Stimulated activated naive CD8-positive, alpha-beta T cell treated with anti-CD3 and anti-CD28 coated beads, Interleukin-15, amount 100 ng/mL, for 72 hours (primary cell): ENCODE measurements around the gene PIK3R6.
A peak's percentile ranks its signal among the peaks of the same experiment; 100 is the strongest.
"Not testable (repeated sequence)": the region's sequence is repeated elsewhere in the genome, so short reads cannot be mapped to it uniquely, and the experiment has no call there.

Experiments
- ATAC-seq: fragments of 150-1000 bp; cut with Tn5 transposase; 2 replicates; pipeline ENCODE4 v1.10.0; 2021; ENCODE audit warnings: mild to moderate bottlenecking, moderate library complexity
- DNase-seq, 2 donors: peaks; one replicate each; pipeline ENCODE4 v3.0.0; 2021 to 2022
- H3K27ac Mint-ChIP-seq, 2 donors: one replicate each; pipeline ENCODE4 v1.8.0; 2022; ENCODE audit warnings: mild to moderate bottlenecking in 2 of 2, mixed read lengths in 2 of 2, moderate library complexity in 2 of 2
- H3K27me3 Mint-ChIP-seq: one replicate; pipeline ENCODE4 v1.8.0; 2022; ENCODE audit warnings: mixed read lengths
- H3K4me1 Mint-ChIP-seq: one replicate; pipeline ENCODE4 v1.8.0; 2022; ENCODE audit warnings: mild to moderate bottlenecking, mixed read lengths
- H3K4me3 Mint-ChIP-seq, 2 donors: one replicate each; pipeline ENCODE4 v1.8.0; 2022; ENCODE audit warnings: mild to moderate bottlenecking in 2 of 2, mixed read lengths in 2 of 2, moderate library complexity in 1 of 2
- H3K9me3 Mint-ChIP-seq, 2 donors: one replicate each; pipeline ENCODE4 v1.8.0; 2022; ENCODE audit warnings: mixed read lengths in 2 of 2

PIK3R6 gene

GRCh38 chr17:8885967-8886684, 18.7 kb upstream of the PIK3R6 start:
- Mint-ChIP-seq H3K27me3 (no peaks in the 10 kb centered on the region), H3K9me3 (no peaks in the 10 kb centered on the region), H3K27ac (peak overlapping the region; percentile 10 to 26), H3K4me1 (peaks cover 19% of the 10 kb centered on the region), H3K4me3 (no peak overlapping the region)
- DNase-seq (no peak), ATAC-seq (peak; percentile 25)

DNA sequence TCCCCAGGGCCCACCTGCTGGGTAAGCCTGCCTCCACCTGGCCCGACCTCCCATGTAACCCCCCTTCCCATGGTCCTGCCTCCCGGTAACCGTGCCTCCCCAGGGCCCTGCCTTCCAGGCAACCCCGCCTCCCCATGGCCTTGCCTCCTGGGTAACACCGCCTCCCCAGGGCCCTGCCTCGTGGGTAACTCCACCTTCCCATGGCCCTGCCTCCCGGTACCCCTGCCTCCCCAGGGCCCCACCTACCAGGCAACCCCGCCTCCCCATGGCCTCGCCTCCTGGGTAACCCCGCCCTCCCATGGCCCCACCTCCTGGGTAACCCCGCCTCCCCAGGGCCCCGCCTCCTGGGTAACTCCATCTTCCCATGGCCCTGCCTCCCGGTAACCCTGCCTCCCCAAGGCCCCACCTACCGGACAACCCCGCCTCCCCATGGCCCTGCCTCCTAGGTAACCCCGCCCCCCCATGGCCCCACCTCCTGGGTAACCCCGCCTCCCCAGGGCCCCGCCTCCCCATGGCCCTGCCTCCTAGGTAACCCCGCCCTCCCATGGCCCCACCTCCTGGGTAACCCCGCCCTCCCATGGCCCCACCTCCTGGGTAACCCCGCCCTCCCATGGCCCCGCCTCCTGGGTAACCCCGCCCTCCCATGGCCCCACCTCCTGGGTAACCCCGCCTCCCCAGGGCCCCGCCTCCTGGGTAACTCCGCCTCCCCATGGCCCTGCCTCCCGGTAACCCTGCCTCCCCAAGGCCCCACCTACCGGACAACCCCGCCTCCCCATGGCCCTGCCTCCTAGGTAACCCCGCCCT, 17.9 kb upstream of the PIK3R6 start:
- peak; percentile 41 to 42 for DNase-seq
- not testable (repeated sequence) for H3K9me3 Mint-ChIP-seq, H3K27me3 Mint-ChIP-seq, H3K27ac Mint-ChIP-seq, H3K4me3 Mint-ChIP-seq
- H3K4me1 Mint-ChIP-seq = peaks cover 19% of the 10 kb centered on the region
- ATAC-seq = peak; percentile 51

DNA sequence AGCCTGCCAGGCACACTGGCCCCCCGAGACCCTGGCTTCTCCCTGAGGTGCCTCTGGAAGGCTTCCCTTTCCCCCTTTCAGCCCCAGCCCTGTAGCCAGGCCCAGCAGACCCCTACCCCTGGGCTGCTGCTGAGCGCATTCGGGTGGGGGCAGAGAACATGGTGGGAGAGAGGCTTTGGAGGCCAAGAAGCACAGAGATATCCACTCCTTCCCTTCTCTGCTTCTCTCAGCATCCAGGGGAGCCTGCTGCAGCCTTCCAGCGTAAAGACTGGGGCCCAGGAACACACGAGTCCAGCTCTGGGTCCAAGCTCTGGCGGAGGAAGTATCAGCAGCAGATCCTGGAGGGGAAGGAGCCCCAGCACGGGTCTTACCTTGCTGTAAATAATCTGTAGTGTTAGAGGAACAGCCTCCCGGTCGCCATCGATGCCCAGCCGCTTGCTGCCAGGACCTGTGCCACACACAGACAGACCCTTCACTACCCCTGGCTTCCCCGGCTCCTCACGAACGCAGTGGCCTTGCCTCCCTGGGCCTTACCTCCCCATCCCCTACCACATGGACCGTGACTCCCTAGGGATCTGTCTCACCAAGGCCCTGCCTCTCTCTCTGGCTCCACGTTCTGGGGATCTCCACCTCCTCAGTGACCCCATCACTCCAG, 17.0 kb upstream of the PIK3R6 start:
- no peaks in the 10 kb centered on the region for H3K9me3 Mint-ChIP-seq
- H3K4me3 Mint-ChIP-seq = no peak overlapping the region
- no peak for DNase-seq
- H3K27ac Mint-ChIP-seq = peak overlapping the region in 1 of 2 donors; percentile 42
- no peak for ATAC-seq
- no peaks in the 10 kb centered on the region for H3K27me3 Mint-ChIP-seq
- H3K4me1 Mint-ChIP-seq = peaks cover 13% of the 10 kb centered on the region

GRCh38 chr17:8883353-8883752, 15.9 kb upstream of the PIK3R6 start:
- no peak for ATAC-seq
- Mint-ChIP-seq H3K27ac (no peak overlapping the region), H3K9me3 (no peaks in the 10 kb centered on the region), H3K4me3 (no peak overlapping the region), H3K27me3 (no peaks in the 10 kb centered on the region), H3K4me1 (peaks cover 6% of the 10 kb centered on the region)
- DNase-seq = no peak

DNA sequence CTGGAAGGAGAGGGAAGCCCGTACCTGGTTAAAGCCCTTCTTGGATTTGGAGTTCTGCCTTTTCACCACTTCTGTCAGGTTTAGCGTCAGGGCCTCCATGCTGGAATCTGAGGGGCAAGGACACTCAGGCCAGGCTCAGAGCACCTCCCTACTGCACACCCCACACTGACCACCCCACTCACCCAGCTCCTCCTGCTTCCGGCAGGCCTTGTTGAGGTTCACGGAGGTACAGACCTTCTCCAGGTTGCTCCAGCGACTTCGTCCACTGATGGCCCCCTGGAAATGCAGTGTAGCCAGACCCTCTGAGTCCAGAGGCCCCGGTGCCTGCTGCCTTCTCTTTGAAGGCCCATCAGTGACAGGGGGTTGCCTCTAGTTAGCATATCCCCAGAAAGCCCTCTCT, 14.1 kb upstream of the PIK3R6 start:
- Mint-ChIP-seq H3K4me3 (no peak overlapping the region), H3K27me3 (no peaks in the 10 kb centered on the region), H3K4me1 (peaks cover 6% of the 10 kb centered on the region), H3K9me3 (no peaks in the 10 kb centered on the region), H3K27ac (no peak overlapping the region)
- ATAC-seq (no peak), DNase-seq (no peak)

- Mint-ChIP-seq H3K4me1 (no peaks in the 10 kb centered on the region), H3K9me3 (no peaks in the 10 kb centered on the region), H3K27ac (no peak overlapping the region), H3K27me3 (no peaks in the 10 kb centered on the region), H3K4me3 (no peak overlapping the region)
- ATAC-seq = peak; percentile 24
- no peak for DNase-seq
These were observed 13.0 kb upstream of the PIK3R6 start for GRCh38 chr17:8880466-8880865.

DNA sequence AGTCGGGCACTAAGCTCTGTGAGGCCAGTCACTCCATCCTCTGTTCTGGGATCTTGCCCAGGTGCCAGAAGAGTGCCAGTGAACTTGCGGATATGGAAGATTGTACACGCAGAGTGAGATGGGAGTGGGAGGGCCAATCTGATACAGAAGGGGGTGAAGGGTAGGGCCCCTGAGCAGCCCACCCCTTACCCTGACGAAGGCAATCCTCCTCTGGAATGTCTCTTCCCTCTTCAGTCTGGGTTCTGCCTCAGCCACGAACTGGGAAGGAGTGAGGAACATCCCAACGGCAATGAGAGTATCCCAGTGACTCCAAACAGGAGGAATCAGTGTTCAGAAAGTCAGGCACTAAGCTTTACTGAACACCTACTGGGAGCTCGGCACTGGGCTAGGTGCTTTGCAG, 11.9 kb upstream of the PIK3R6 start:
- Mint-ChIP-seq H3K27me3 (no peaks in the 10 kb centered on the region), H3K27ac (no peak overlapping the region), H3K9me3 (no peaks in the 10 kb centered on the region), H3K4me3 (no peak overlapping the region), H3K4me1 (peaks cover 10% of the 10 kb centered on the region)
- DNase-seq = no peak
- ATAC-seq = no peak

DNA sequence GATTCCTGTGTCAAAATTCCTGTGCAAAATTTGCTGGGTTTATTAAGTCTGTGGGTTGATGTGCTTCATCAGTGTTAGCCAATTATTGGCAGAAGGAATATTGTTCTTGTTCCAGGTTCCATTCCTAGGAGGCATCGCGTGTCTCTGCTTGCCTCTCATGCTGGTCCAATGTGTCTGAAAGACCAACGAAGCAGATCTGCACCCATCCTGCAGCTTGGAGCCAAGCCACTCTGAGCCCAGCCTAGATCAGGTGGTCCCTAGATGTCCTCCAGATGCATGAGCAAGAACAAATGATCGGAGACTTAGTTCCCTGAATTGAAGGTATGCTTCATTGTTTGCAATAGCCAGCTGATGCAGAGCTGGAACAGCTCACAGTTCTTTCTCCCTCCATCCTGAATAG, 10.5 kb upstream of the PIK3R6 start:
- DNase-seq (no peak), ATAC-seq (no peak)
- Mint-ChIP-seq H3K9me3 (no peaks in the 10 kb centered on the region), H3K27me3 (no peaks in the 10 kb centered on the region), H3K4me3 (no peak overlapping the region), H3K4me1 (peaks cover 24% of the 10 kb centered on the region), H3K27ac (peak overlapping the region in 1 of 2 donors; percentile 2)

DNA sequence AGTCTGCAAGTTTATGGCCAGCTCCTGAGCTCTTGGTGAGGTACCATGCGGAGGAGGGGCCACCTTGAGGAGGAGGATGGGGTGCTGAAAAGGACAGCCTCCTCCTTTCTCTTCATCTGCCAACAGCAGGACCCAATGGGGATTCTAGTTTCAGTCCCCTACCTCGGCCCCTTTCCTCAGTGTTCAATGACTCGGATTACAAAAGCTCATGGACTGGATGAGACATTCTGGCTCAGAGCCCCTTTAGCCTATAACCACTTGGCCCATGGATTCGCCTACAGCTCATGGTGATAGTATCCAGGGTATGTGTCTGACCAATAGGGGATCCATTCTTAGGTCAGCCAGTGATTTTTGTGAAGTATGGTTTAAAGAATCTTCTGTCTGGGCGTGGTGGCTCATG, 8.5 kb upstream of the PIK3R6 start:
- no peak for DNase-seq
- peak overlapping the region in 1 of 2 donors; percentile 27 for H3K27ac Mint-ChIP-seq
- H3K4me3 Mint-ChIP-seq = no peak overlapping the region
- no peaks in the 10 kb centered on the region for H3K27me3 Mint-ChIP-seq
- no peaks in the 10 kb centered on the region for H3K9me3 Mint-ChIP-seq
- peaks cover 35% of the 10 kb centered on the region for H3K4me1 Mint-ChIP-seq
- ATAC-seq = no peak

DNA sequence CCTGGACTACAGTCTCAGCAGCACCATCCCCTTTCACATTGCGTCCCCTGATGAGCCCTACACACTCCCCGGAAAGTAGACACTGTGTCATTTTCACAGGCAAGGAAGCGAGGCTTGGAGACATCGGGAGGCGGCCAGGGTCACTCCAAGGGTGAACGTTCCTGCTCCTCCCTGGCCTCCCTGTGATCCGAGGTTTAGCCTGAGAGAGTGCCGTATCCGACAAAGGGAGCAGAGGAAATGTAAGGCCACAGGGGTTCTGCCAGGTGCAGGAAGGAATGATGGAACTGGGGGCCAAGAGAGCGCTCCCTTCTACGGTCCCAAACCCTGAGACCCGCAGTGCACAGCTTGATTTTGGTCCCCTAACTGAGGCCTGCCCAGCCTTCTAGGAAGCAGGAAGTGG, 8.0 kb upstream of the PIK3R6 start:
- no peak for DNase-seq
- Mint-ChIP-seq H3K9me3 (no peaks in the 10 kb centered on the region), H3K4me3 (no peak overlapping the region), H3K27ac (no peak overlapping the region), H3K4me1 (peaks cover 35% of the 10 kb centered on the region), H3K27me3 (no peaks in the 10 kb centered on the region)
- ATAC-seq = no peak

GRCh38 chr17:8873801-8874715, 6.6 kb upstream of the PIK3R6 start:
- no peak for DNase-seq
- Mint-ChIP-seq H3K27ac (peak overlapping the region in 1 of 2 donors; percentile 64), H3K4me1 (peaks cover 35% of the 10 kb centered on the region)

DNA sequence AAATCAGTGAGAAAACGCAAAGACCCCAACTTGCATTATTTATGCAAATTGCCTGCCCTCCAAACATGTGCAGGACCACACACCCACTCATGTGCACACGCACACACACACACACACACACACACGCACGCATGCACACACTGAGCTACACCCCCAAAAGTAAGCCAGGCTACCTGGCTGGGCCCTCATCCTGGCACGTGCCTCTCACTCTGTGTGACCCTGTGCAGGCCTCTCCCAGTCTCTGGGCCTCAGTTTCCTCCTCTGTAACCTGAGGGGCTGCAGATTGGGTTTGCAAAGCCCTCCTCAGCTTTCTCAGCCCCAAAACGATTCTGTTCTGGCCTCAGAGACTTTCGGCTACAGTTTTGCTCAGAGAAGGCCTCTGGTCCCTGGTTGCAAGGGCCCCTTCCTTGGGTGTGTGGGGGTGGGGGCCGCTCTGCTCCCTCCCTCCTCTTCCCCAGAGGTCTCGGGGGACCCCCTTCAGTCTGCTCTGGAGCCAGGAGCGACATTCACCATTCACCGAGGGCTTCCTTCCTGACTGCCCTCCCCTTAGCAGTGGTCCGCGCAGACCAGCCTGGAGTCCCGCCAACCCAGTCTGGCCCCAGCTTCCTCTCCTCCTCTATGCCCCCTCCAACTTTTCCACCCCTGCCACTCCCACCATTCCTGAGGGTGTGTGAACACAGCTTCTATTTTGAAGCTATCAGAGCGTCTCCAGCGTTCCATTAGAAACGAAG, 5.4 kb upstream of the PIK3R6 start:
- no peaks in the 10 kb centered on the region for H3K9me3 Mint-ChIP-seq
- H3K27me3 Mint-ChIP-seq = no peaks in the 10 kb centered on the region
- H3K4me3 Mint-ChIP-seq = no peak overlapping the region
- DNase-seq (no peak), ATAC-seq (no peak)
- peaks cover 42% of the 10 kb centered on the region for H3K4me1 Mint-ChIP-seq
- H3K27ac Mint-ChIP-seq = peak overlapping the region in 1 of 2 donors; percentile 68

More at GRCh38 chr17:8873801-8874715, 6.6 kb upstream of the PIK3R6 start:
- Mint-ChIP-seq H3K9me3 (no peaks in the 10 kb centered on the region), H3K27me3 (no peaks in the 10 kb centered on the region), H3K4me3 (no peak overlapping the region)
- ATAC-seq = peak; percentile 40

DNA sequence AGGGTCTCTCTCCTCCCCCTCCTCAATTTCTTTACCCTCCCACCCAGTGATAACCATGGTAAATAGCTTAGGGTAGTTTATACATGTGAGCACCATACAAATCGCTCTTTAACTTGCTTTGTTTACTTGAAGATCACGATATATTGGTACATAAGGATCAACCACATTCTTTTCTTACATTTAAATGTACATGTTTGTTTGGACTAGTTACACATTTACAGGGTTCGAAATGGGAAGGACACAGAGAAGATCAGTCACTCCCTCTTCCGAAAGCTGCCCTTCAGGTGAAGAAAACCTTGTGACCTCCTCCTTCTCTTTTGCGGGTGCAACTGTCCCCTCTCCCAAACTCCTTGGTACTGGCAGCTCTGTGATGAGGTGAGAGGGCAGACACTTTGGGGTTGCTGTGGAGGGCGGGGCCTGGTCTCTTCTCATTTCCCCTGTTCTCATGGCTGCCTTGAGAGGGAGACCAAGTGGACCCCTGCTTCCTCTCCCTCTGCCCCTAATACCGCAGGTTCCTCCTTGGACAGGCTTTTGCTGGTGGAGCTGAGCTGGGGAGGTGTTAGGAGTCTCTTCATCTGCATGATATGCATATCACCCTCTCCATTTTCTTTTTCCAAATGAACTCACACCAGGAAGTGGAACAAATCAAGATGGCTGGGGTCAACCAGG, 4.7 kb upstream of the PIK3R6 start:
- peaks cover 49% of the 10 kb centered on the region for H3K4me1 Mint-ChIP-seq
- H3K4me3 Mint-ChIP-seq = no peak overlapping the region
- ATAC-seq (no peak), DNase-seq (no peak)
- no peaks in the 10 kb centered on the region for H3K27me3 Mint-ChIP-seq
- H3K9me3 Mint-ChIP-seq = no peaks in the 10 kb centered on the region
- no peak overlapping the region for H3K27ac Mint-ChIP-seq

- peaks cover 59% of the 10 kb centered on the region for H3K4me1 Mint-ChIP-seq
- no peak for ATAC-seq
- no peak for DNase-seq
These were observed 3.7 kb upstream of the PIK3R6 start for GRCh38 chr17:8871081-8871581.

More at GRCh38 chr17:8871081-8871581, 3.7 kb upstream of the PIK3R6 start:
- Mint-ChIP-seq H3K4me3 (no peak overlapping the region), H3K27me3 (no peaks in the 10 kb centered on the region), H3K9me3 (no peaks in the 10 kb centered on the region), H3K27ac (no peak overlapping the region)
